ENCODE measurements around the gene CCDC85C. TPM values are rescaled to one million over a fixed set of nuclear protein-coding genes. Genes with fewer than 3 reads are reported as not detected.

CCDC85C gene
- total and polyA plus RNA-seq, 2 of the 4 experiments (the other 2 are of a cell fraction): 16.0 to 19.0 TPM

GRCh38 chr14:99497341-99497740 lies 106.7 kb downstream of the CCDC85C start:
- H3K4me2 ChIP-seq (ENCODE audit: low read depth, low read length): no peak overlapping the region
- peaks cover 37 to 41% of the 10 kb centered on the region in 2 experiments for H3K79me1 ChIP-seq (ENCODE audit: low read depth in 1 of 2, low read length in 2 of 2)
- no peak overlapping the region for H3K14ac ChIP-seq (replicated peaks; ENCODE audit: low read depth, low read length)
- H4K20me1 ChIP-seq (ENCODE audit: insufficient read depth, low read length): peaks cover 29% of the 10 kb centered on the region
- no peak overlapping the region for H3K4ac ChIP-seq (ENCODE audit: low read depth, low read length)
- H3K36me3 ChIP-seq (ENCODE audit: control insufficient read depth, insufficient read depth, low read length): peaks cover 59% of the 10 kb centered on the region
- no TSS peak for BruUV-seq (replicated peaks)
- H4K8ac ChIP-seq (ENCODE audit: low read depth in 2 of 2, low read length in 2 of 2): no peak overlapping the region
- H4K5ac ChIP-seq (ENCODE audit: low read depth, low read length): no peak overlapping the region
- no peak overlapping the region for H2BK120ac ChIP-seq (ENCODE audit: low read depth, low read length)
- no peak overlapping the region for H3K4me3 ChIP-seq (ENCODE audit: insufficient read depth, low read depth, low read length)
- H2AFZ ChIP-seq (replicated peaks; ENCODE audit: low read length, poor library complexity): no peak overlapping the region
- 83% methylated on average over 1 of the region's 2 CpGs; no CpG with 5 or more reads in 1 of the 2 experiments for WGBS, 2 experiments (ENCODE audit: extremely low coverage in 2 of 2, insufficient read length in 1 of 2)
- no peak overlapping the region for H2BK5ac ChIP-seq (ENCODE audit: low read depth, low read length, poor library complexity, severe bottlenecking)
- peaks cover 5% of the 10 kb centered on the region for H3K9me1 ChIP-seq (ENCODE audit: insufficient read depth, low read length)
- ChIA-PET CTCF (interaction anchor here (0.8 kb wide), 1 partner anchor 9 kb away, joined by 3 read pairs; no protein-coding TSS in a partner anchor), POLR2A (ENCODE audit: unreplicated experiment) (no interaction called here)
- DNase-seq: no peak
- intact Hi-C loops (cut with micrococcal nuclease): no loop called here
- no peak overlapping the region for H3K18ac ChIP-seq (ENCODE audit: low read depth, low read length)
- no peaks in the 10 kb centered on the region for H3K9me3 ChIP-seq (ENCODE audit: control insufficient read depth, insufficient read depth, low read length)
- no peak overlapping the region for H3K9ac ChIP-seq (ENCODE audit: low read depth, low read length)
- no peak overlapping the region for H3K23ac ChIP-seq (ENCODE audit: low read depth, low read length)
- no peak overlapping the region for H2BK20ac ChIP-seq (ENCODE audit: low read depth, low read length)
- no peak overlapping the region for H2BK15ac ChIP-seq (ENCODE audit: low read depth, low read length)
- no peak for ATAC-seq (ENCODE audit: low read depth)
- TF ChIP-seq CEBPB (IDR thresholded peaks at IDR 0.05; ENCODE audit: low read depth, low read length) (no peak), BHLHE40 (IDR thresholded peaks at IDR 0.05; ENCODE audit: low read depth, low read length) (no peak), RFX5 (IDR thresholded peaks at IDR 0.05; ENCODE audit: low read depth, low read length) (no peak), CHD1 (IDR thresholded peaks at IDR 0.05; ENCODE audit: low read depth, low read length) (no peak), SMC3 (IDR thresholded peaks at IDR 0.05; ENCODE audit: low read depth, low read length) (no peak), FOS (IDR thresholded peaks at IDR 0.05; ENCODE audit: low read depth, low read length) (no peak), RAD21 (IDR thresholded peaks at IDR 0.05; ENCODE audit: low read length) (no peak), MXI1 (IDR thresholded peaks at IDR 0.05; ENCODE audit: borderline replicate concordance, low read depth, low read length) (no peak), CTCF (conservative IDR thresholded peaks at IDR 0.05; ENCODE audit: low read depth, low read length) (no peak)
- no peak overlapping the region for H2AK5ac ChIP-seq (ENCODE audit: low read depth, low read length)
- H3K4me1 ChIP-seq (ENCODE audit: control insufficient read depth, insufficient read depth, low read length): no peaks in the 10 kb centered on the region
- dilution Hi-C loops (cut with HindIII; ENCODE audit: low sequenced_read_pairs, unreplicated experiment): no loop called here
- H2AK9ac ChIP-seq (replicated peaks; ENCODE audit: low read depth, low read length, poor library complexity): no peak overlapping the region
- no peak overlapping the region for H3K56ac ChIP-seq (ENCODE audit: extremely low read depth, insufficient read depth, low read length)
- in situ Hi-C loops (cut with MboI; ENCODE audit: low sequenced_read_pairs): no loop called here
- no peak overlapping the region for H3K27ac ChIP-seq (ENCODE audit: insufficient read depth, low read length)
- H3K27me3 ChIP-seq (ENCODE audit: control insufficient read depth, insufficient read depth, low read length): no peaks in the 10 kb centered on the region
- no peak overlapping the region for H4K91ac ChIP-seq (ENCODE audit: insufficient read depth, low read depth, low read length)
